Measurements from ENCODE around the gene APBA2.

APBA2 gene

GRCh38 chr15:28993720-28994053, 107.9 kb downstream of the APBA2 start:
- no peak for DNase-seq (ENCODE audit: low read depth)
- no peak for TF ChIP-seq CTCF (IDR thresholded peaks at IDR 0.05; ENCODE audit: low read length, missing control alignments)

GRCh38 chr15:28994142-28994830, 108.5 kb downstream of the APBA2 start:
- TF ChIP-seq CTCF (IDR thresholded peaks at IDR 0.05; ENCODE audit: low read length, missing control alignments): no peak
- no peak overlapping the region for H3K4me3 ChIP-seq (replicated peaks; ENCODE audit: low read depth, low read length)
- DNase-seq (ENCODE audit: low read depth): no peak

More at GRCh38 chr15:28993720-28994053, 107.9 kb downstream of the APBA2 start:
- no peak overlapping the region for H3K4me3 ChIP-seq (replicated peaks; ENCODE audit: low read depth, low read length)

- H3K4me3 ChIP-seq (replicated peaks; ENCODE audit: low read depth, low read length): no peak overlapping the region
- no peak for DNase-seq (ENCODE audit: low read depth)
- no peak for TF ChIP-seq CTCF (IDR thresholded peaks at IDR 0.05; ENCODE audit: low read length, missing control alignments)
Observed at GRCh38 chr15:28994831-28995596, 109.2 kb downstream of the APBA2 start.

- no peak for DNase-seq (ENCODE audit: low read depth)
- no peak for TF ChIP-seq CTCF (IDR thresholded peaks at IDR 0.05; ENCODE audit: low read length, missing control alignments)
- no peak overlapping the region for H3K4me3 ChIP-seq (replicated peaks; ENCODE audit: low read depth, low read length)
Observed at GRCh38 chr15:28995705-28996104, 109.9 kb downstream of the APBA2 start.

GRCh38 chr15:28996289-28996688, 110.5 kb downstream of the APBA2 start:
- H3K4me3 ChIP-seq (replicated peaks; ENCODE audit: low read depth, low read length): no peak overlapping the region
- no peak for TF ChIP-seq CTCF (IDR thresholded peaks at IDR 0.05; ENCODE audit: low read length, missing control alignments)
- DNase-seq (ENCODE audit: low read depth): no peak

- no peak for TF ChIP-seq CTCF (IDR thresholded peaks at IDR 0.05; ENCODE audit: low read length, missing control alignments)
- no peak for DNase-seq (ENCODE audit: low read depth)
- H3K4me3 ChIP-seq (replicated peaks; ENCODE audit: low read depth, low read length): no peak overlapping the region
Observed at GRCh38 chr15:28996953-28997352, 111.2 kb downstream of the APBA2 start.
